Stimulated activated CD4-positive, alpha-beta T cell treated with anti-CD3 and anti-CD28 coated beads, Interleukin-1b, Interleukin-23, amount 100 ng/mL, for 24 hours (primary cell): ENCODE measurements around the gene SERPINB1.
A peak's percentile ranks its signal among the peaks of the same experiment; 100 is the strongest.
"Not testable (repeated sequence)": the region's sequence is repeated elsewhere in the genome, so short reads cannot be mapped to it uniquely, and the experiment has no call there.

Experiments used
- DNase-seq, 4 experiments: peaks; one replicate each; pipeline ENCODE4 v3.0.0-alpha.2; 2020; ENCODE audit warnings: low read depth in 4 of 4, low spot score in 1 of 4

Gene SERPINB1

DNA sequence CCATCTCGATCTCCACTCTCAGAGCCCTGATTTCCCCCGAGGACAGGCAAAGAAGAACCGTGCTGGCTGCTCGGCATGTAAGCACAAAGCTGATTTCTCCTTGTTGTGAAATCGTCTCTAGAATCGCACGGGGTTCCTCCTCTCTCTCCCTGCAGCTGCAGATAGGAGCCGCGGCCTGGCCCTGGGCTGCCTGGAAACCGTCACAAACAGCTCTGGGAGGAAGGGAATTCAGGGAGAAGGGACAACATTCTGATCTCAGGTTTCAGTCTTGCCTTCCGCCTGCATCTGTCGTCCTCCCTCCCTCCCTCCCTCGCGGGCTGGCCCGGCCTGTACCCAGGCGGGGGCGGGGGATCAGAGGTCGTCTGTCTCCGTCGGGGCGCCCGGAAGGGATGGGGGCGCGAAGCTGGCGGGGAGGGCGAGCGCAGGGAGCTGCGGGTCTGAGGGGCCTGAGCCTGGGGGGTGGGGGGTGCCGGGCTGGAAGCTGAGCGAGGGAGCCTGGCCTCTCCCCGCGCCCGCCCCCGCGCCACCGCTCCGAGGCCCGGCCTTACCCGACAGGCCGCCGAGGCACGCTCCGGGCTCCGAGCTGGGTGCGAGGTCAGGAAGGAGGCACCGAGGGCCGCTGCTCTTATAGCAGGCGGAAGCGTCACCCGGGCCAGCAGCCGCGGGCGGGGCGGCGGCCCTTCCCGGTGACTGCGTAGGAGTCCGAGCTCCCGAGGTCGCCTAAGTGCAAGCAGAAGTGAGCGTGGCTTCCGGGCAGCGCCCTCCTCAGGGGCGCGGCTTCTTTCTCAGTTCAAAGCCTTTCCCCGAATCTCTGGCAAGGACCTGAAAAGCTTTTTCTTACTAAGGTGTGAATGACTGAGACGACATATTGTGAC, at the start of gene SERPINB1:
SERPINB1 (minus strand) TSS at position 600 of the 875 bp plus-strand sequence. CDS start 1,277 bp downstream, outside the sequence.
- DNase-seq, result peak in 3 of 4 experiments; percentile 48 to 83 (median 63)

GRCh38 chr6:2890976-2891767, 49.5 kb upstream of the SERPINB1 start:
- DNase-seq, result no peak

DNA sequence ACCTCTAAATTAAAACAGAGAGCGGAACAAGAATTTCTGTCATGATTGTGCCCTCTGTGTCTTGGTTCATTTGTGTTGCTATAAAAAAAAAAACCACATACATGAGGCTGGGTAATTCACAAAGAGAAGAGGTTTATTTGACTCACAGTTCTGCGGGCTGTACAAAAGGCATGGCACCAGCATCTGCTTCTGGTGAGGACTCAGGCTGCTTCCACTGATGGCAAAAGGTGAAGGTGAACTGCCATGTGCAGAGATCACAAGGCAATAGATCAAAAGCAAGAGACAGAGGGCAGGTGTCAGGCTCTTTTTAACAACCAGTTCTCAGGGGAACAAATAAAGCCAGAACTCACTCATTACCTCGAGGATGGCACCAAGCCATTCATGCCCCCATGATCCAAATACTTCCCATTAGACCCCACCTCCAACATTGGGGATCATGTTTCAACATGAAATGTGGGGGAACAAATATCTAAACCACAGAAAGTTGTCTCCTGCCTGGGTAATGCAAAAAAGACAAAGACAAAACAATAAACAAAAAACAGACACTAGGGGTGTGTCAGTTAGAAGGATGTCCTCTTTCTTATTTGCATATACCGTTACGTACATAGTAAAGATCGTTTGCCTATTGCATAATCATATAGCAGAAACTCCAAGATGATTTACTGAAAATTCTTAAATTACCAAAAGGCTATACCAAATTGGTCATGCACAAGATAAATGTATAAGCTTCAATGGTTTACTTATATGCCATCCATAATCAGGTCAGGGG, 44.5 kb upstream of the SERPINB1 start:
- DNase-seq, result no peak

DNA sequence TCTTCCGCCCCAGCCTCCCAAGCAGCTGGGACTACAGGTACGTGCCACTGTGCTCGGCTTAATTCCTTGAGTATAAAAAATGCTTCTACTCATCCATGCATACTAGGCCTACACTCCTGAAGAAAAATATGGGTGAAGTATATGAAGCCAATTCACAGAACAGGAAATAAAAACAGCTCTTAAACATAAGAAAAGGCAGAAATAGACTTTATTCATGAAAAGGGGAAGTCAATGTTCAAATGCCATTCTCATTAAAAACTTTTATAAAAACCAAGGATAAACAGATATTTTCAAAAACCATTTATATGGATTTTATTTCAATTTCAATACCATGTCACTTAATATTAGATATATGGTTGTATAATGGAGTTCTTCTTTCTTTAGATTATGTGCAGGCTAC, 43.1 kb upstream of the SERPINB1 start:
- DNase-seq, result no peak

DNA sequence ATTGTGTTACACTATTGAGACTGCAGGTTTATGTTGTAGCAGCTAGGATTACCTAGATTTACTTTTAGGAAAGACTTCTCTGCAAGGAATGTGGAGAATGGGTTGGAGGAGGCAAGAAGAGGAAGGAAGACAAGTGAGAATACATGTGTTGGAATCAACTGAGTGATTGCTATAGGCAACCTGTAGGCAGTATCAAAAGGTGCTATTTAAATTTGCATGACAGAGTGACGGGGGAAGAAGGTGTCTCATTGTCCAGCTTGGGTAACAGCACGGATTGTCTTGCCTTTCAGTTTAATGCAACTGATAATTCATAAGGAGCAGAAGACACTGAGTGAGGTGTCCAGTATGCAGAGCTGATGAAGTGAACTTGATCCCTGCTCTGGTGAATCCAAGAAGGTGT, 42.0 kb upstream of the SERPINB1 start:
- no peak for DNase-seq

DNA sequence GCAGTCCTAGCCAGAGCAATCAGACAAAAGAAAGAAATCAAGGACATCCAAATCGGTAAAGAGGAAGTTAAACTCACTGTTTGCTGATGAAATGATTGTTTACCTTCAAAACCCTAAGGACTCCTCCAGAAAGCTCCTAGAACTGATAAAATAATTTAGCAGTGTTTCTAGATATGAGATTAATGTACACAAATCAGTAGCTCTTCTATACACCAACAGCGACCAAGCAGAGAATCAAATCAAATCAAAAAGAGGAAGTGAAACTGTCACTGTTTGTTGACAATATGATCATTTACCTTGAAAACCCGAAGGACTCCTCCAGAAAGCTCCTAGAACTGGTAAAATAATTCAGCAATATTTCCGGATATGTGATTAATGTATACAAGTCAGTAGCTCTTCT, 39.8 kb upstream of the SERPINB1 start:
- no peak for DNase-seq

GRCh38 chr6:2880156-2880555, 38.5 kb upstream of the SERPINB1 start:
- not testable (repeated sequence) for DNase-seq

DNA sequence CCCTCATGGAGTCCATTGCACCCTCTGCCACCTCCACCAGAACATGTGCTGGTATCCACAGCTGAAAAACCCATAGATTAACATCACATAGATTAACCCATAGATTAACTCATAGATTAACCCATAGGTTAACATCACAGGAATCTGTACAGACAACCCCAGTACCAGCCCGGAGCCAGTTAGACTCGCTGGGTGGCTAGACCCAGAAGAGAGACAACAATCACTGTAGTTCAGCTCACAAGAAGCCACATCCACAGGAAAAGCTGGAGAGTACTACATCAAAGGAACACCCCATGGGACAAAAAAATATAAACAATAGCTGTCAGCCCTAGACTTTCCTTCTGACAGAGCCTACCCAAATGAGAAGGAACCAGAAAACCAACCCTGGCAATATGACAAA, 36.3 kb upstream of the SERPINB1 start:
- DNase-seq, result no peak

- DNase-seq, result no peak
These were observed 35.6 kb upstream of the SERPINB1 start for GRCh38 chr6:2877057-2877882.

- no peak for DNase-seq
These were observed 34.8 kb upstream of the SERPINB1 start for GRCh38 chr6:2876210-2877056.

- no peak for DNase-seq
These were observed 33.9 kb upstream of the SERPINB1 start for GRCh38 chr6:2875359-2876191.

GRCh38 chr6:2873643-2874042, 32.0 kb upstream of the SERPINB1 start:
- DNase-seq, result no peak

DNA sequence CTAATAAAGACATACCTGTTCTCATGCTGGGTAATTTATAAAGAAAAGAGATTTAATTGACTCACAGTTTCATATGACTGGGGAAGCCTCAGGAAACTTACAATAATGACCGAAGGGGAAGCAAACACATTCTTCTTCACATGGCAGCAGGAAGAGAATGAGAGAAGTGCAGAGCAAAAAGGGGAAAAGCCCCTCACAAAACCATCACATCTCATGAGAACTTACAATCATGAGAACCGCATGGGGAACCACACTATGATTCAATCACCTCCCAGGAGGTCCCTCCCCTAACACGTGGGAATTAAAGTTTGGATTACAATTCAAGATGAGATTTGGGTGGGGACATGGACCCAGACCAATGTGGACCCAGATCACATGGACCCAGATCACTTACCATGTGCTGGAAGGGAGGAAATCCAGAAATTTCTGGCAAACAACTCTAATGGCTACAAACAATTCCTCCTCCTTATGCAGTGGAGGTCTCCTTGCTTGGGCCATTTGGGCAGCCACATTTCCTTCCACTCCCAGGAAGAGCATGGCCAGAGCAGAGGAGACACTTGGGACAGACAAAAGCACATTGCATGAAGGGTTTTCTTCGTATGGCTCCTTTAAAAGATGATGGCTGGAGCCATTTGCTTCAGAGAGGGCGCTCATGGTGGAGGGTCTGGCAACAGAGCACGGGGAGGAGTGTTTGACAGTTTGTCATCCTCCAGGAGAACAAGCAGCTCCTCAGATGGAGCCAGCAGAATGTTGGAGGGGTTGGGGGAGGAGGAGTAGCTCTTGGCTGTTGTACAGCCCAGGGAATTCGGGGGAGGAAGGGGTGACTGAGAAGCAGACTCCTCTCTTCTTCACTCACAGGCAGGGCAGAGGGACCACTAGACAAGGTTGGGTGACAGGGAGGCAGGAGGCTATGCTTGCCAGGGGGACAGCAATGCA, 31.0 kb upstream of the SERPINB1 start:
- no peak for DNase-seq

- DNase-seq, result no peak
These were observed 30.3 kb upstream of the SERPINB1 start for GRCh38 chr6:2871953-2872352.

GRCh38 chr6:2871102-2871501, 29.4 kb upstream of the SERPINB1 start:
- DNase-seq, result no peak

DNA sequence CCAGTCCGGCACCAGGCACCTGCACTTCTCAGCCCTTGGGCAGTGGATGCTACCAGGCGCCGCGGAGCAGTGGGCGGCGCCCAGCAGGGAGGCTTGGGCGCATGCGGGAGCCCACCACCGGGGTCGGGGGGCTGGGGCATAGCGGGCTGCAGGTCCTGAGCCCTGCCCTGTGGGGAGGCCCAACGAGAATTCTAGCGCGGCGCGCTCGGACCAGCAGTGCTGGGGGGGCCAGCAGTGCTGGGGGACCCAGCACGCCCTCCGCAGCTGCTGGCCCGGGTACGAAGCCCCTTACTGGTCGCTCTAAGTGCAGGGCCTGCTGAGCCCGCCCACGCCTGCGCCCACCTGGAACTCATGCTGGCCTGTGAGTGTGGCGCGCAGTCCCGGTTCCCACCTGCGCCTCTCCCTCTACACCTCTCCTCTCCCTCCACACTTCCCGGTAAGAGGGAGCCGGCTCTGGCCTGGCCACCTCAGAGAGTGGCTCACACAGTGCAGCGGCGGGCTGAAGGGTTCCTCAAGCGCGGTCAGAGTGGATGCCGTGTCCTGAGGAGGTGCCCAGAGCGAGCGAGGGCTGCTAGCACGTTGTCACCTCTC, 28.5 kb upstream of the SERPINB1 start:
- no peak for DNase-seq

GRCh38 chr6:2868637-2869036, 27.0 kb upstream of the SERPINB1 start:
- no peak for DNase-seq
